Lung (tissue), 12 donors: Measurements from ENCODE around the gene DHRSX. TPM values are rescaled to one million over a fixed set of nuclear protein-coding genes. Genes with fewer than 3 reads are reported as not detected.

Experiments used
- ATAC-seq: fragments of 200-7000 bp; cut with Tn5 transposase; one replicate; pipeline ENCODE4 v1.9.1; 2020; ENCODE audit warnings: moderate number of reproducible peaks; ENCODE audit not compliant: insufficient read depth, low FRiP score
- DNase-seq, 3 donors: peaks; one replicate each; pipeline ENCODE4 v3.0.0-alpha.2; 2013 to 2017
- H3K27ac ChIP-seq, 2 donors: one replicate each; pipeline ENCODE4 v1.5.1; 2013; ENCODE audit warnings: mild to moderate bottlenecking in 2 of 2, moderate library complexity in 2 of 2, control low read depth in 1 of 2, inconsistent platforms in 1 of 2, low read depth in 1 of 2, low read length in 1 of 2
- H3K27me3 ChIP-seq, 3 donors: one replicate each; pipeline ENCODE4 v1.5.1; 2013; ENCODE audit warnings: low read length in 2 of 3; ENCODE audit not compliant: control insufficient read depth in 3 of 3, insufficient read depth in 3 of 3
- H3K36me3 ChIP-seq, 4 donors: one replicate each; pipeline ENCODE4 v1.5.1; 2013; ENCODE audit warnings: low read length in 4 of 4, mild to moderate bottlenecking in 1 of 4, moderate library complexity in 1 of 4; ENCODE audit not compliant: control insufficient read depth in 4 of 4, insufficient read depth in 4 of 4
- H3K4me1 ChIP-seq, 5 donors: one replicate each; pipeline ENCODE4 v1.5.1; 2013; ENCODE audit warnings: low read length in 5 of 5, mild to moderate bottlenecking in 2 of 5, moderate library complexity in 1 of 5; ENCODE audit not compliant: control insufficient read depth in 5 of 5, insufficient read depth in 5 of 5
- H3K4me3 ChIP-seq: one replicate; pipeline ENCODE4 v1.5.1; 2013; ENCODE audit warnings: mild to moderate bottlenecking, control low read depth, moderate library complexity
- H3K9ac ChIP-seq, 2 donors: one replicate each; pipeline ENCODE4 v1.5.1; 2013; ENCODE audit warnings: low read length in 2 of 2, control low read depth in 1 of 2; ENCODE audit not compliant: insufficient read depth in 1 of 2
- H3K9me3 ChIP-seq, 4 donors: one replicate each; pipeline ENCODE4 v1.5.1; 2013; ENCODE audit warnings: low read length in 3 of 4, mild to moderate bottlenecking in 1 of 4, moderate library complexity in 1 of 4; ENCODE audit not compliant: control insufficient read depth in 4 of 4, insufficient read depth in 3 of 4
- WGBS, 2 donors: extraction: QIAGEN DNeasy Blood & Tissue Kit; methylation state at CpG; one replicate each; pipeline ENCODE4 v1.1.7; 2013; 5-methylcytosine and 5-hydroxymethylcytosine counted together
- polyA plus RNA-seq, 2 donors: library from polyadenylated mRNA; stranded (reverse); fragments of 200-250 nt; gene quantifications; one replicate each; pipeline ENCODE4 v1.2.1, GENCODE V29; 2013
- total RNA-seq, 2 donors: library from RNA; depleted of rRNA in 1 of 2; stranded (reverse); fragments of >200 nt in 1 of 2; gene quantifications; one replicate each; pipeline ENCODE4 v1.2.1, GENCODE V29; 2014 to 2021
- TF ChIP-seq, protein P1 (sequence below): IDR thresholded peaks from 2 replicates; pipeline ENCODE4 v1.5.1; 2012; ENCODE audit warnings: mild to moderate bottlenecking; ENCODE audit errors: control extremely low read depth, extremely low read depth
- donor health status: control.
- donor health status: control.
- donor health status: Bipolar disorder and iron deficiency.
- donor health status: healthy.
- donor health status: DM: yes; HTN: yes; CAD: no.

The DHRSX gene
- total and polyA plus RNA-seq, 4 donors = 7.0 to 26.3 (median 18.9) TPM

DNA sequence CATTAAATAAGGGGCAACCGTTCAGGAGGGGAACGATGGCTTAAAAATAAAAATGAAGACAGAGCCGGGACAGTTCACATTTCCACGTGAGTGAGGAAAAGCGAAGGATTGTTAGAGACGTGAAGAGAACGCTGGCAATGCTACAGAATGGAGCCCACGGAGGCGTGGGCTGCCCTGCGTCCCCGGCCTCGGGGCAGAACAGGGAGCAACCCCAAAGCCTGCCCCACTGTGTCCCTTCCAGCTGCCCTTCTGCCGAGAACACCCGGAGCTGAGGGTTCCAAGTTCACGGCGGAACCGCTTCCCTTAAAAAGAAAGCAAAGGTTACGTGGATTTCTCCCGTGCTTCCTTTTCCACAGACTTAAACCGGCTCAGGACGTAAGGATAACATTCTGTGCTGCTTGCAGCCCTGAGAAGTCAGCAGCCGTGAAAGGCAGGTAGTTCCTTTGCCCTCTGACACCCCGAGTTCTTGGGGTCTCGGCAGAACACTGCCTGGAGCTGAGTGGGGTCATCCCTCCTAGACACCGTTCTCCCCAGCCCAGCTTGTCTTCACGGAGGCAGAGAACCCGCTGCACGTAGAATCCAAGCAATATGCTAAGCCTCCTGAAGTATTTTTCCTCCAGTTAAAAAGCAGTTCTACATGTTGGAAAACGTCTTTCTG lies 14.2 kb downstream of the DHRSX start:
- no peak overlapping the region for H3K4me3 ChIP-seq
- H3K9ac ChIP-seq = no peak overlapping the region
- ATAC-seq (no peak), DNase-seq (no peak)
- H3K27ac ChIP-seq = no peak overlapping the region
- peaks cover 0 to 1% (median 0%) of the 10 kb centered on the region in 4 donors for H3K9me3 ChIP-seq
- no peaks in the 10 kb centered on the region for H3K27me3 ChIP-seq
- 93% methylated on average over 29 of the region's 29 CpGs for WGBS, 2 donors
- TF ChIP-seq, protein P1, sequence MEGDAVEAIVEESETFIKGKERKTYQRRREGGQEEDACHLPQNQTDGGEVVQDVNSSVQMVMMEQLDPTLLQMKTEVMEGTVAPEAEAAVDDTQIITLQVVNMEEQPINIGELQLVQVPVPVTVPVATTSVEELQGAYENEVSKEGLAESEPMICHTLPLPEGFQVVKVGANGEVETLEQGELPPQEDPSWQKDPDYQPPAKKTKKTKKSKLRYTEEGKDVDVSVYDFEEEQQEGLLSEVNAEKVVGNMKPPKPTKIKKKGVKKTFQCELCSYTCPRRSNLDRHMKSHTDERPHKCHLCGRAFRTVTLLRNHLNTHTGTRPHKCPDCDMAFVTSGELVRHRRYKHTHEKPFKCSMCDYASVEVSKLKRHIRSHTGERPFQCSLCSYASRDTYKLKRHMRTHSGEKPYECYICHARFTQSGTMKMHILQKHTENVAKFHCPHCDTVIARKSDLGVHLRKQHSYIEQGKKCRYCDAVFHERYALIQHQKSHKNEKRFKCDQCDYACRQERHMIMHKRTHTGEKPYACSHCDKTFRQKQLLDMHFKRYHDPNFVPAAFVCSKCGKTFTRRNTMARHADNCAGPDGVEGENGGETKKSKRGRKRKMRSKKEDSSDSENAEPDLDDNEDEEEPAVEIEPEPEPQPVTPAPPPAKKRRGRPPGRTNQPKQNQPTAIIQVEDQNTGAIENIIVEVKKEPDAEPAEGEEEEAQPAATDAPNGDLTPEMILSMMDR = no peak
- peaks cover 0 to 46% (median 25%) of the 10 kb centered on the region in 4 donors for H3K36me3 ChIP-seq
- H3K4me1 ChIP-seq = peaks cover 0 to 20% (median 8%) of the 10 kb centered on the region in 5 donors

DNA sequence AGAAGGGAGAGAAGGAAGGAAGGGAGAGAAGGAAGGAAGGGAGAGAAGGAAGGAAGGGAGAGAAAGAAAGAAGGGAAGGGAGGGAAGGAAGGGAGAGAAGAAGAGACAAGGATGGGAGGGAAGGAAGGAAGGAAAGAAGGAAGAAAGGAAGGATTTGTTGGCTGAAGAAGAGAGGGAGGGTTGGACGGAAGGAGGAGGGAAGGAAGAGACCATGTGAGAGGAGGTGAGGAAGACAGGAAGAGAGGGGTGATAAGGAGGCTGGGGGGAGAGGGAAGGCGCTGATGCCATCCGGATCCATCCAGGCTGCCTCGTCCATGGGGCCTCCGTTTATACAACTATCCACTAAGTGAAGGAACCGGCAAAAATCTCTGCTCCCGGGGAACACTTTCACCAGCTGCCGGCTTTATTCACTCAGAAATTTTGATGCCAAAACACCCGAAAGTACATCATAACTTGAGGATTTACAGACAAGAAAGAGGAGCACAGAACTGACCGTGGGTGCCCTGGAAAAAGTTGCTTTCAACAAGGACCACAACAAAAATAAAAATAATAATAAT lies 14.9 kb downstream of the DHRSX start:
- WGBS, 2 donors = 82 to 92% methylated on average over 10 of the region's 10 CpGs
- H3K27ac ChIP-seq = peak overlapping the region in 1 of 2 donors; percentile 33
- peaks cover 0 to 45% (median 25%) of the 10 kb centered on the region in 4 donors for H3K36me3 ChIP-seq
- H3K9ac ChIP-seq = peak overlapping the region in 1 of 2 donors; percentile 13
- peaks cover 0 to 1% (median 0%) of the 10 kb centered on the region in 4 donors for H3K9me3 ChIP-seq
- no peak overlapping the region for H3K4me3 ChIP-seq
- DNase-seq = no peak
- no peak for ATAC-seq
- TF ChIP-seq, protein P1 = no peak
- H3K4me1 ChIP-seq = peaks cover 0 to 20% (median 5%) of the 10 kb centered on the region in 5 donors
- H3K27me3 ChIP-seq = no peaks in the 10 kb centered on the region

DNA sequence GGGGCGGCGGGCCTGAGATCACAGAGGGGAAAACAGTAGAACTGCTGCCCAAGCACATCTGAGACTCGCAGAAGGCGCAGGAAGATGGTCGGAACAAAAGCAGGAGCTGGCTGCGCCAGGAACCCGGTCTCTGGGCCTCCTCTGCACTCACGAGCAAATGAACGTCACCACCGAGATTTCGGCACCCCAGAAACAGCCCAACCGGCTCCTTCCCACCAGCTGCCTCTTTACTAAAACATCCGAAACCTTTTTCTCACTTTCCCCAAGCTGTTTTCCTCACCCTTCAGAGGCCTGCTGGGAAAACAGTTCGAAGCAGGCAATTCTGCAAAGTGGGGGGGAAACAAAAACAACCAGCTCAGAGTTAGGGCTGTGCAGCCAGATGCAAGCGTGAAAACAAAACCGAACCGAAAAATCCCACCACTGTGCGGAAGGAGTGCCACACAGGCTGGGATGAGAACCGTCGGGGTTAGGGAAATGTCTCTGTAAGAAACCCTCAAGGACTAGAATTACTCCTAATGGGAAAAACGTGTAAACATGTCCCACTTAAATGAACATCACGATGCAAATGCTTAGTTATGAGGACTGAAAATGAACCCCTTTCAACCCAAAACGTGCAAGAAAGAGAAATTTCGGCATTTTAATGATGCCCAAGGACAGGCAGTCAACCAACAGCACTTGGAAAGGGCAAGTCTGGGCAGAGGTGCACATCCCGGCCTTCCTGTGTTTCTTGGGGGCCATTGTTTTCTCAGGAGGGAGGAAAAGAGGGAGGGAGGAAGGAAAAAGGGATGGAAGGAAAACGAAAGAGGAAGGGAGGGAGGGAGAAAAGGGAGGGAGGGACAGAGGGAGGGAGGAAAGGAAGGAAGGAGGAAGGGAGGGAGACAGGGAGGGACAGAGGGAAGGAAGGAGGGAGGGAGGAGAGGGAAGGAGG lies 15.8 kb downstream of the DHRSX start:
- 74 to 79% methylated on average over 26 of the region's 26 CpGs for WGBS, 2 donors

More for the DNA sequence above, 15.8 kb downstream of the DHRSX start:
- no peaks in the 10 kb centered on the region for H3K27me3 ChIP-seq
- peaks cover 0 to 37% (median 25%) of the 10 kb centered on the region in 4 donors for H3K36me3 ChIP-seq
- DNase-seq (peak; percentile 68 to 75 (median 73)), ATAC-seq (no peak)
- H3K27ac ChIP-seq = peak overlapping the region; percentile 13 to 21
- H3K4me1 ChIP-seq = peaks cover 0 to 20% (median 5%) of the 10 kb centered on the region in 5 donors
- H3K9ac ChIP-seq = no peak overlapping the region
- H3K9me3 ChIP-seq = peaks cover 0 to under 1% (median 0%) of the 10 kb centered on the region in 4 donors
- H3K4me3 ChIP-seq = no peak overlapping the region
- TF ChIP-seq, protein P1 = no peak
